Fibroblast of mammary gland (primary cell): ENCODE measurements around the gene C16orf54.
"Not testable (repeated sequence)": the region's sequence is repeated elsewhere in the genome, so short reads cannot be mapped to it uniquely, and the experiment has no call there.

Experiments used
- DNase-seq: peaks from one replicate; pipeline ENCODE4 v3.0.0-alpha.2; 2010; ENCODE audit warnings: low read depth
- H3K4me3 ChIP-seq: 2 replicates; pipeline ENCODE4 v1.5.1; 2011; ENCODE audit warnings: low read depth, mild to moderate bottlenecking, low read length, moderate library complexity; ENCODE audit not compliant: control insufficient read depth
- TF ChIP-seq, protein P1 (sequence below): conservative IDR thresholded peaks from 2 replicates; pipeline ENCODE4 v1.5.1; 2011; ENCODE audit warnings: low read depth, low read length, inconsistent platforms; ENCODE audit not compliant: control insufficient read depth, insufficient read depth

C16orf54 gene

DNA sequence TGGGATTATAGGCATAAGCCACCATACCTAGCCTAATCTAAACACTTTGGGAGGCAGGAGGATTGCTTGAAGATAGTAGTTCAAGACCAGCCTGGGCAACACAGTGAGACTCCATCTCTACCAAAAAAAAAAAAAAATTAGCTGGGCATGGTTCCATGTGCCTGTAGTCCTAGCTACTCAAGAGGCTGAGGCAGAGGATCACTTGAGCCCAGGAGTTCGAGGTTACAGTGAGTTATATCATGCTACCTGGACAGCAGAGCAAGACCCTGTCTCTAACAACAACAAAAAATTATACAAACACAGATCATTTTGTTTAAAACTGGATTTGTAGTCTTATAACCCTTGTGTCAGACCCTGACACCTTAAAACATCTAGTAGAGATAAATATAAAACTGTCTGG, 7.7 kb upstream of the C16orf54 start:
- no peak for DNase-seq
- TF ChIP-seq, protein P1, sequence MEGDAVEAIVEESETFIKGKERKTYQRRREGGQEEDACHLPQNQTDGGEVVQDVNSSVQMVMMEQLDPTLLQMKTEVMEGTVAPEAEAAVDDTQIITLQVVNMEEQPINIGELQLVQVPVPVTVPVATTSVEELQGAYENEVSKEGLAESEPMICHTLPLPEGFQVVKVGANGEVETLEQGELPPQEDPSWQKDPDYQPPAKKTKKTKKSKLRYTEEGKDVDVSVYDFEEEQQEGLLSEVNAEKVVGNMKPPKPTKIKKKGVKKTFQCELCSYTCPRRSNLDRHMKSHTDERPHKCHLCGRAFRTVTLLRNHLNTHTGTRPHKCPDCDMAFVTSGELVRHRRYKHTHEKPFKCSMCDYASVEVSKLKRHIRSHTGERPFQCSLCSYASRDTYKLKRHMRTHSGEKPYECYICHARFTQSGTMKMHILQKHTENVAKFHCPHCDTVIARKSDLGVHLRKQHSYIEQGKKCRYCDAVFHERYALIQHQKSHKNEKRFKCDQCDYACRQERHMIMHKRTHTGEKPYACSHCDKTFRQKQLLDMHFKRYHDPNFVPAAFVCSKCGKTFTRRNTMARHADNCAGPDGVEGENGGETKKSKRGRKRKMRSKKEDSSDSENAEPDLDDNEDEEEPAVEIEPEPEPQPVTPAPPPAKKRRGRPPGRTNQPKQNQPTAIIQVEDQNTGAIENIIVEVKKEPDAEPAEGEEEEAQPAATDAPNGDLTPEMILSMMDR: no peak
- H3K4me3 ChIP-seq: no peak overlapping the region

DNA sequence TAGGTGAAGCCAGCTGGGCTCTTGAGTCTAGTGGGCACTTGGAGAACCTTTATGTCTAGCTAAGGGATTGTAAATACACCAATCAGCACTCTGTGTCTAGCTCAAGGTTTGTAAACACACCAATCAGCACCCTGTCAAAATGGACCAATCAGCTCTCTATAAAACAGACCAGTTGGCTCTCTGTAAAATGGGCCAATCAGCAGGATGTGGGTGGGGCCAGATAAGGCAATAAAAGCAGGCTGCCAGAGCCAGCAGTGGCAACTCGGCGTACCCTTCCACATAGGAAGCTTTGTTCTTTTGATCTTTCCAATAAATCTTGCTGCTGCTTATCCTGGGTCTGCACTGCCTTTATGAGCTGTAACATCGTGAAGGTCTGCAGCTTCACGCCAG, 3.0 kb upstream of the C16orf54 start:
- not testable (repeated sequence) for DNase-seq, H3K4me3 ChIP-seq

DNA sequence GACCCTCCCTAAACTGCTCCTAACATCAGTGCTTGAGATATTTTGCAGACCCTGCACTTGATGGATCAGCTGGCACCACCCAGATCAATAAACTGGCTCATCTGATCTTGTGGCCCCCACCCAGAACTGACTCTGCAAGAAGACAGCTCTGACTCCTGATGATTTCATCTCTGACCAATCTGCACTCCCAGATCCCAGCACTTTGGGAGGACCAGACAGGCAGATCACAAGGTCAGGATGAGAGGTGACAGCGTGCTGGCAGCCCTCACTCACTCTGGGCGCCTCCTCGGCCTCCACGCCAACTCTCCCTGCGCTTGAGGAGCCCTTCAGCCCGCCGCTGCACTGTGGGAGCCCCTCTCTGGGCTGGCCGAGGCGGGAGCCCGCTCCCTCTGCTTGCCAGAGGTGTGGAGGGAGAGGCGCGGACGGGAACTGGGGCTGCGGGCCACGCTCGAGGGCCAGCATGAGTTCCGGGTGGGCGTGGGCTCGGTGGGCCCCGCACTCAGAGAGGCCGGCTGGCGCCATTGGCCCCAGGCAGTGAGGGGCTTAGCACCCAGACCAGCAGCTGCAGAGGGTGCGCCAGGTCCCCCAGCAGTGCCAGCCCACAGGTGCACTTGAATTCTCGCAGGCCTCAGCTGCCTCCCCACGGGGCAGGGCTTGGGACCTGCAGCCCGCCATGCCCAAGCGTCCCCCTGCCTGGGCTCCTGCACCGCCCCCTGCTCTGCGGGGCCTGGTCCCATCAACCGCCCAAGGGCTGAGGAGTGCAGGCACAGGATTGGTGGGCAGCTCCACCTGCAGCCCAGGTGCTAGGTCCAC, 2.4 kb upstream of the C16orf54 start:
- TF ChIP-seq, protein P1: no peak
- no peak for DNase-seq

DNA sequence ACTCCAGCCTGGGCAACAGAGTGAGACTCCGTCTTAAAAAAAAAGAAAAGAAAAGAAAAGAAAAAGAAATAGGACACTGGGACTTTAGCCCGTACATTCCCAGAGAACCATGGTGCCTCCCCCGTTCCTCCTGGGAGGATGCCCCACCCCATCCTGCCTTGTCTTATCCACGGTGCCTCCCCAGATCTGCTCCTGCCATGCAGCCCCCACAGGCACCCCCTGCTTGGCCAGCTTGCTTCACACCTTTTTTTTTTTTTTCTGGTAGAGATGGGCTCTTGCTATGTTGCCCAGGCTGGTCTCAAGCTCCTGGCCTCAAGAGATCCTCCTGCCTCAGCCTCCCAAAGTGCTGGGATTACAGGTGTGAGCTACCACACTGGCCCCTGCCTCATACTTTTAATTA, 728 bp upstream of the C16orf54 start:
- H3K4me3 ChIP-seq, DNase-seq: not testable (repeated sequence)

More for the DNA sequence above, 2.4 kb upstream of the C16orf54 start:
- no peak overlapping the region for H3K4me3 ChIP-seq

DNA sequence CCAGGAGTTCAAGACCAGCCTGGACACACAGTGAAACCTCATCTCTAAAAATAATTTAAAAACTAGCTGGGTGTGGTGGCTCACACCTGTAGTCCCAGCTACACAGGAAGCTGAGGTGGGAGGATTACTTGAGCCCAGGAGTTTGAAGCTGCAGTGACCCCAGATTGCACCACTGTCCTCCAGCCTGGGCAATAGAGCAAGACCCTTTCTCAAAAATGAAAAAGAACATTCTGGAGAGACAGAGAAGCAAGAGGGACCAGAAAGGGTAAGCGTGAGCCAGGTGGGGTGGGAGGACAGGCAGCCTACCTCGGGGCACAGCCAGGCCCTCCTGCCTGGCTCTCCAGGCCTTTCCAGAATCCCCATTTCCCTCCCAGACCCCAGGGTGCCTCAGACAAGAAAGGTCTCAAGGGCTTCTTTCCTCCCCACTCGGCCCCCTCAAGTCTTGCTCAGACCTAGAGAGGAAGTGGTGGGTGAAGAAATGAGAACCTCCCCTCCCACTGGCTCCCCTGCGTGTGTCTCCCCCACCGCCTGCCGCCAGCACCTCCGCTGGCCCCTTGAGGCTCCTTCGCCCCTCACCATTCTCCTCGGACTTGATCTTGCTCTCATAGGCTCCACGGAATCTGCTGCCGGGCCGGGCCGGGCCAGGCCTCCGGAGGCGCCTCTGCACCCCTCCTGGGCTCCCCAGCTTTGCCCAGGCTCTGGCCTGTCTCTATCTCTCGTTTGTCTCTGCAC, 503 bp downstream of the C16orf54 start:
- no peak for DNase-seq
- TF ChIP-seq, protein P1: no peak
- H3K4me3 ChIP-seq: no peak overlapping the region

DNA sequence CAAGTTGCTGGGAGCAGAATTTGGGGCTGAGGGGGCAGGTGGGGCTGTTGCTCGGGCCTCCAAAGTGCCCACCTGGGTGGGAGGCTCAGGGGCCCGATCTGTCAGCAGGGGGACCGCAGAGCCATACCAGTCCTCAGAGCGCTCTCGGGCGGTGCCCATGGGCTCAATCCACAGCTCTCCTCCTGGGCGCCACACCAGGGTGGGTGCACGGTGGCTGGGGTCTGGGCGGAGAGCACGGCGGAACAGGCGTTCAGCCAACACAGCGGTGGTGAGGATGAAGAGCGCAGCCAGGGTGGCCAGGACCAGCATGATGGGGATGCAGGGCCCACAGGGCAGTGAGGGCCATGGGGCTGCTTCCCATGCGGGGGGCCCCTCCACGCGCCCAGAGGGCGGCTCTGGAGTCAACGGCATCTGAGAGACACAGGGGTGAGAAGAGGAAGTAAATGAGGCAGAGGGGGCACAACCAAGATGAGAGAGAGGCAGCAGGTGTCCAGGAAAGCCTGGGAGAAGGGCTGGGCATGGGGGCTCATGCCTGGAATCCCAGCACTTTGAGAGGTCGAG, 1.2 kb downstream of the C16orf54 start:
- TF ChIP-seq, protein P1: no peak
- DNase-seq: no peak
- H3K4me3 ChIP-seq: no peak overlapping the region

DNA sequence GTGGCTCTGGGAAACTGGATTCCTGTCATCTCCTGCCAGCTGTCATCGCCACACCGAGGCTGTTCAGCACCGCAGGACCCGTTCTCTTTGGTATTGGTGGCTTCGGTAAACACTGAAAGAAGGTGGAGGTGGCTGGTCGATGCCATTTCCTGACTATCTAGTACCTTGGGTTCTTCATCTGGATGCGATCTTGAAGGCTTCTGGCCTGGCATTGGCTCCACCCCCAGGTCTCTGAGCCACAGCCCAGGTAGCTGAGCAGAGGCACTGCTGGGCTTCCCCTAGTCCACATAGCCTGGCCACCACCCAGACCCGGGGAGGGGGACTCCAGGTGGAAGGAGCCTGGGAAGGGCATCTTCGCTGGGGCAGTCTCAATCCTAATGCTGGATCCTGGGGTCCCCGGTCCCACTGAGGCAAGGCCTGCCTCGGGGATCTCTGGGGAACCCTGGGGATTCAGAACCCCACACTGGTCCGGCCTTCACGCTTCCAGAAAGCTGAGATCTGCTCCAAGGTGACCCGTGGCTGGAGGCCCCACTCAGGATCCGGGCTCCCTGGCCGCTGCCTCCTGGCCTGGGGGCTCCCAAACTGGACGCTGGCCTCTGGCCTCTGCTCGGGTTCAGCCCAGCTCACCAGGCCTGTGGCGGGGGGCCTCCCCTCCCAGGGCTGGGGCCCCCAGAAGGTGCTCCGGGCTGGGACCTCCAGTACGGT, 1.8 kb downstream of the C16orf54 start:
- no peak for DNase-seq
- H3K4me3 ChIP-seq: no peak overlapping the region
- TF ChIP-seq, protein P1: no peak
